ENCODE results near the gene CD53. TPM values are rescaled to one million over a fixed set of nuclear protein-coding genes. Genes with fewer than 3 reads are reported as not detected.

CD53 gene
- polyA plus RNA-seq, 3 donors: 826 to 1,222 (median 1,107) TPM

DNA sequence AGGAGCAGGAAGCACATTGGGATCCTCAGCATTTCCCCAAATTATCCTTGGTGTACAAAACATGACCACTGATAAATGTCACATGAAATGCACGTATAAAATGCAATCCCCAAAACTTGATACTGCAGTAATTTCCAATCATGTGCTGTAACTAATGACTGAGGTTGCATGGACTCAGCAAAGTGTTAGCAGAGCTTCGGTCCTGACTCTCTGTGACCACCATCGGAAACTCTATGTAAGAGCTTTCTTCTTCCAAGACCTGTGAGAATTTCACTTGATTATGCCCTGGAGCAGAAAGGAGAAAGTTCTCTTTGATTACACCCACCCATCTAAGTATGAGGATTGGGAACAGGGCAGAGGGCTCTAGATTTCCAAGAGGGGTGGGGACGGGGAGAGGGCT is 908 bp downstream of the CD53 start:
- H3K36me3 ChIP-seq (replicated peaks in 1 of 2; ENCODE audit: control insufficient read depth in 1 of 2, insufficient read depth in 2 of 2, low read length in 2 of 2): peaks cover 0 to 17% of the 10 kb centered on the region in 2 donors
- WGBS (ENCODE audit: insufficient coverage): 0% methylated on average over 1 of the region's 4 CpGs
- peak overlapping the region; percentile 97 for H3K4me2 ChIP-seq (replicated peaks; ENCODE audit: extremely low read depth, low read length, poor library complexity, severe bottlenecking)
- H3K79me2 ChIP-seq (ENCODE audit: insufficient read depth, low read length): peaks cover 85% of the 10 kb centered on the region
- H3K4me3 Mint-ChIP-seq: peak overlapping the region; percentile 94 to 99
- peak overlapping the region; percentile 90 to 99 for H3K27ac ChIP-seq (ENCODE audit: low read depth in 1 of 2, low read length in 2 of 2)
- peaks cover 55% of the 10 kb centered on the region for H4K20me1 ChIP-seq (ENCODE audit: insufficient read depth, low read length)
- no peak overlapping the region for H2AFZ ChIP-seq (ENCODE audit: insufficient read depth, low read depth, low read length, poor library complexity, severe bottlenecking)
- TF ChIP-seq, protein P1, sequence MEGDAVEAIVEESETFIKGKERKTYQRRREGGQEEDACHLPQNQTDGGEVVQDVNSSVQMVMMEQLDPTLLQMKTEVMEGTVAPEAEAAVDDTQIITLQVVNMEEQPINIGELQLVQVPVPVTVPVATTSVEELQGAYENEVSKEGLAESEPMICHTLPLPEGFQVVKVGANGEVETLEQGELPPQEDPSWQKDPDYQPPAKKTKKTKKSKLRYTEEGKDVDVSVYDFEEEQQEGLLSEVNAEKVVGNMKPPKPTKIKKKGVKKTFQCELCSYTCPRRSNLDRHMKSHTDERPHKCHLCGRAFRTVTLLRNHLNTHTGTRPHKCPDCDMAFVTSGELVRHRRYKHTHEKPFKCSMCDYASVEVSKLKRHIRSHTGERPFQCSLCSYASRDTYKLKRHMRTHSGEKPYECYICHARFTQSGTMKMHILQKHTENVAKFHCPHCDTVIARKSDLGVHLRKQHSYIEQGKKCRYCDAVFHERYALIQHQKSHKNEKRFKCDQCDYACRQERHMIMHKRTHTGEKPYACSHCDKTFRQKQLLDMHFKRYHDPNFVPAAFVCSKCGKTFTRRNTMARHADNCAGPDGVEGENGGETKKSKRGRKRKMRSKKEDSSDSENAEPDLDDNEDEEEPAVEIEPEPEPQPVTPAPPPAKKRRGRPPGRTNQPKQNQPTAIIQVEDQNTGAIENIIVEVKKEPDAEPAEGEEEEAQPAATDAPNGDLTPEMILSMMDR (IDR thresholded peaks at IDR 0.05): no peak
- H3K4me1 ChIP-seq (ENCODE audit: control insufficient read depth in 1 of 2, insufficient read depth in 2 of 2, low read length in 2 of 2): peaks cover 45 to 62% of the 10 kb centered on the region in 2 donors
- peaks cover 26 to 28% of the 10 kb centered on the region in 2 donors for H3K36me3 Mint-ChIP-seq
- H3K9me3 Mint-ChIP-seq: no peaks in the 10 kb centered on the region
- H3K9me3 ChIP-seq (replicated peaks in 1 of 2; ENCODE audit: control insufficient read depth in 1 of 2, insufficient read depth in 1 of 2, low read length in 2 of 2): no peaks in the 10 kb centered on the region
- peak overlapping the region; percentile 80 to 100 (median 98) for H3K4me3 ChIP-seq (replicated peaks in 1 of 3; ENCODE audit: low read depth in 2 of 3, low read length in 3 of 3)
- DNase-seq: no peak
- H3K9ac ChIP-seq (ENCODE audit: insufficient read depth, low read length, poor library complexity, severe bottlenecking): peak overlapping the region; percentile 93
- no peaks in the 10 kb centered on the region for H3K27me3 ChIP-seq (ENCODE audit: control insufficient read depth in 2 of 2, insufficient read depth in 2 of 2, low read length in 2 of 2)
- H3K27ac Mint-ChIP-seq: peak overlapping the region; percentile 99 to 100 (median 100)
- intact Hi-C loops (cut with micrococcal nuclease): loop anchor here (2.0 to 10.0 kb wide), 3 partner anchors 89 to 239 kb away; partner anchors contain the start of gene LRIF1 (in 2 of the 2)
- peaks cover 0 to 2% (median 0%) of the 10 kb centered on the region in 3 donors for H3K27me3 Mint-ChIP-seq (ENCODE audit: low read depth in 3 of 3)
- peaks cover 59% of the 10 kb centered on the region for H3K4me1 Mint-ChIP-seq

DNA sequence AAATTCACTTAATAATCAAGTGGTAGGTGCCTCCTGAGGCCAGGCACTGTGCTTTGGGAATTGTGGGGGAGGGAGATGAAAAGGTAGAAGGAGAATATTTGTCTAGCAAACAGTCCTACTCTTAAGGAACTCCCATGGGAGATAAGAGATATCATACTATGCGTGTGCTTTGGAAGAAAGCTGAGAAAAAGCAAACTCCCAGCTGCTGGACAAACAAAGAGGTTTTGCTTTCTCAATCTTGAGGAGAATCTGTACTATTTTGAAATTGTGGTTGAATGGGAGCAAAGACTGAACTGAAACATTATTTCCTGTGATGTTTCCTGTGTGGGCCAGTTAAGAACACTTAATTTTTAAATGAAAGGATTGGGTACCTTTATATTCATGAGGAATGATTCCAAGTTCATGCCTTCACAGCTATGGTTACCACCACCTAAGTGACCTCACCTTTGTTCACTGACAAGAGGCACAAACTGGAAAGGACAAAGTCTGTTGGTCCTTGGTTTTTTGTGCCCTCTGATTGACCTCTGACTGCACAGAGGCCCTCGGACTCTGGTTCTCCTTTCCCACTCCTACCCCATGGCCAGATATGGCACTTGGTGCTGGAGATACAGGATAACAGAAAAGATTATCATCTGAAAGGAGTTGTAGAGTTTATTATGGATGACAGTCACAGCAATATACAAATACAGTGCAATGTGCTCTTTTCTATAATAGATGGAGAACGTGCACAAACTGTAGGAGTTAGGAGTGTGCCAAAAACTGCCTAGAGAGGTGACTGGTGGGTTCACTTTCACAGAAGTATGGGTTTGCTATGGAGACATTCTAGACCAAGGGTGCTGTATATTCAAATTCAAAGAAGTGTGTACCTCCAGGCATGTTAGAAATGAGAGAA is 1.6 kb downstream of the CD53 start:
- DNase-seq: peak in 2 of 3 donors; percentile 58 to 60
- peaks cover 66% of the 10 kb centered on the region for H3K4me1 Mint-ChIP-seq
- H3K27me3 ChIP-seq (ENCODE audit: control insufficient read depth in 2 of 2, insufficient read depth in 2 of 2, low read length in 2 of 2): no peaks in the 10 kb centered on the region
- peaks cover 0 to 2% (median 0%) of the 10 kb centered on the region in 3 donors for H3K27me3 Mint-ChIP-seq (ENCODE audit: low read depth in 3 of 3)
- peaks cover 62% of the 10 kb centered on the region for H4K20me1 ChIP-seq (ENCODE audit: insufficient read depth, low read length)
- H3K4me3 Mint-ChIP-seq: peak overlapping the region; percentile 94 to 99
- peak overlapping the region; percentile 80 to 100 (median 98) for H3K4me3 ChIP-seq (replicated peaks in 1 of 3; ENCODE audit: low read depth in 2 of 3, low read length in 3 of 3)
- H3K27ac ChIP-seq (ENCODE audit: low read depth in 1 of 2, low read length in 2 of 2): peak overlapping the region; percentile 90 to 99
- peaks cover 92% of the 10 kb centered on the region for H3K79me2 ChIP-seq (ENCODE audit: insufficient read depth, low read length)
- H3K9me3 Mint-ChIP-seq: no peaks in the 10 kb centered on the region
- H3K36me3 Mint-ChIP-seq: peaks cover 26 to 30% of the 10 kb centered on the region in 2 donors
- TF ChIP-seq, protein P1 (IDR thresholded peaks at IDR 0.05): no peak
- intact Hi-C loops (cut with micrococcal nuclease): loop anchor here (5.0 to 10.0 kb wide), 3 partner anchors 90 to 328 kb away; partner anchors contain the start of genes DENND2D (in 1 of the 2) and LRIF1 (in 1 of the 2)
- peaks cover 0 to 17% of the 10 kb centered on the region in 2 donors for H3K36me3 ChIP-seq (replicated peaks in 1 of 2; ENCODE audit: control insufficient read depth in 1 of 2, insufficient read depth in 2 of 2, low read length in 2 of 2)
- H3K4me1 ChIP-seq (ENCODE audit: control insufficient read depth in 1 of 2, insufficient read depth in 2 of 2, low read length in 2 of 2): peaks cover 52 to 69% of the 10 kb centered on the region in 2 donors
- peak overlapping the region; percentile 93 for H3K9ac ChIP-seq (ENCODE audit: insufficient read depth, low read length, poor library complexity, severe bottlenecking)
- no peak overlapping the region for H2AFZ ChIP-seq (ENCODE audit: insufficient read depth, low read depth, low read length, poor library complexity, severe bottlenecking)
- peak overlapping the region; percentile 97 for H3K4me2 ChIP-seq (replicated peaks; ENCODE audit: extremely low read depth, low read length, poor library complexity, severe bottlenecking)
- H3K9me3 ChIP-seq (replicated peaks in 1 of 2; ENCODE audit: control insufficient read depth in 1 of 2, insufficient read depth in 1 of 2, low read length in 2 of 2): no peaks in the 10 kb centered on the region
- H3K27ac Mint-ChIP-seq: peak overlapping the region; percentile 99 to 100 (median 100)
- WGBS (ENCODE audit: insufficient coverage): no CpG with 5 or more reads among the region's 3 CpGs
